ENCODE results near the gene IGSF21.

GRCh38 chr1:18201997-18202719, 94.6 kb downstream of the IGSF21 start:
- TF ChIP-seq CTCF (IDR thresholded peaks at IDR 0.05) (no peak), EP300 (IDR thresholded peaks at IDR 0.05) (no peak)

Measured in gastroesophageal sphincter (tissue), 3 donors.